Keratinocyte (primary cell): ENCODE measurements around the gene EIF3F. TPM values are rescaled to one million over a fixed set of nuclear protein-coding genes. Genes with fewer than 3 reads are reported as not detected.

Experiments used
- DNase-seq: peaks from one replicate; pipeline ENCODE4 v3.0.0-alpha.2; 2011; ENCODE audit warnings: low read depth, missing footprints, low spot score
- FAIRE-seq: peaks from 2 replicates; lab custom pipeline; 2011; peaks lifted over from hg19 to GRCh38; lab: Jason Lieb, UNC
- H2AFZ ChIP-seq: 2 replicates; pipeline ENCODE4 v1.6.0; 2012; ENCODE audit warnings: low read length, control low read depth, inconsistent platforms; ENCODE audit not compliant: control insufficient read depth
- H3K27ac ChIP-seq: 2 replicates; pipeline ENCODE4 v1.5.1; 2011; ENCODE audit warnings: low read length; ENCODE audit not compliant: control insufficient read depth, insufficient read depth
- H3K27me3 ChIP-seq: 3 replicates; pipeline ENCODE4 v1.6.0; 2011; ENCODE audit warnings: low read length; ENCODE audit not compliant: control insufficient read depth, insufficient read depth; ENCODE audit errors: extremely low read depth
- H3K36me3 ChIP-seq, 2 experiments: 2 replicates in 1 of 2; 3 replicates in 1 of 2; pipeline ENCODE4 v1.5.1; 2011; ENCODE audit warnings: low read length in 2 of 2, mild to moderate bottlenecking in 1 of 2; ENCODE audit not compliant: control insufficient read depth in 2 of 2, insufficient read depth in 2 of 2; ENCODE audit errors: extremely low read depth in 1 of 2
- H3K4me1 ChIP-seq: 3 replicates; pipeline ENCODE4 v1.5.1; 2011; ENCODE audit warnings: low read length; ENCODE audit not compliant: control insufficient read depth, insufficient read depth; ENCODE audit errors: extremely low read depth
- H3K4me2 ChIP-seq: 3 replicates; pipeline ENCODE4 v1.6.0; 2011; ENCODE audit warnings: low read depth, low read length; ENCODE audit not compliant: control insufficient read depth, insufficient read depth; ENCODE audit errors: extremely low read depth
- H3K4me3 ChIP-seq, 3 experiments: fragments of 200-600 bp in 1 of 3; sonication (generic) in 1 of 3; 2 replicates in 2 of 3; 3 replicates in 1 of 3; pipeline ENCODE4 v1.5.1; 2011 to 2016; ENCODE audit warnings: low read length in 3 of 3, mild to moderate bottlenecking in 3 of 3, control low read depth in 2 of 3, inconsistent platforms in 1 of 3, low read depth in 1 of 3, mixed read lengths in 1 of 3, mixed run types in 1 of 3, moderate library complexity in 1 of 3; ENCODE audit not compliant: control insufficient read depth in 2 of 3, insufficient read depth in 2 of 3; ENCODE audit errors: extremely low read depth in 1 of 3
- H3K79me2 ChIP-seq: 2 replicates; pipeline ENCODE4 v1.6.0; 2012; ENCODE audit warnings: low read length; ENCODE audit not compliant: control insufficient read depth, insufficient read depth
- H3K9ac ChIP-seq: 3 replicates; pipeline ENCODE4 v1.6.0; 2011; ENCODE audit warnings: low read length; ENCODE audit not compliant: control insufficient read depth, insufficient read depth; ENCODE audit errors: extremely low read depth
- H3K9me1 ChIP-seq: 3 replicates; pipeline ENCODE4 v1.6.0; 2011; ENCODE audit warnings: low read length; ENCODE audit not compliant: control insufficient read depth, insufficient read depth; ENCODE audit errors: extremely low read depth
- H3K9me3 ChIP-seq: 2 replicates; pipeline ENCODE4 v1.5.1; 2012; ENCODE audit warnings: low read depth, low read length; ENCODE audit not compliant: control insufficient read depth
- H4K20me1 ChIP-seq: 3 replicates; pipeline ENCODE4 v1.6.0; 2011; ENCODE audit warnings: low read length; ENCODE audit not compliant: control insufficient read depth, insufficient read depth; ENCODE audit errors: extremely low read depth
- EZH2 ChIP-seq: IDR thresholded peaks from one replicate; pipeline ENCODE4 v1.6.1; 2012; ENCODE audit warnings: inconsistent platforms, mild to moderate bottlenecking, low read length, moderate library complexity
- dilution Hi-C: fragments of 300-500 bp; cut with MboI; formaldehyde crosslinking; loops from one replicate; pipeline ENCODE4 v1.7.0; 2020; ENCODE audit warnings: low sequenced_read_pairs; ENCODE audit not compliant: extremely low pct_ligation_motif_present
- polyA plus RNA-seq, 5 experiments: library from polyadenylated mRNA; depleted of rRNA in 3 of 5; stranded (reverse) in 3 of 5; stranded (forward) in 1 of 5; unstranded in 1 of 5; fragments of >200 nt; gene quantifications; 1 replicate in 1 of 5; 2 replicates in 3 of 5; 3 replicates in 1 of 5; pipeline versions ENCODE4 v1.2.1 to v1.2.3, GENCODE V29; 2011 to 2012; ENCODE audit warnings: missing spikeins in 2 of 5, low read depth in 1 of 5, low replicate concordance in 1 of 5
- TF ChIP-seq, protein P1 (sequence below), 3 experiments: IDR thresholded peaks in 1 of 3; conservative IDR thresholded peaks in 1 of 3; optimal IDR thresholded peaks in 1 of 3; 2 replicates in 2 of 3; 3 replicates in 1 of 3; pipeline versions ENCODE3 to v1.5.1; 2011; ENCODE audit warnings: low read length in 3 of 3, mild to moderate bottlenecking in 3 of 3, moderate library complexity in 2 of 3, control low read depth in 1 of 3, inconsistent platforms in 1 of 3; ENCODE audit not compliant: insufficient read depth in 2 of 3; ENCODE audit errors: extremely low read depth in 1 of 3

Gene EIF3F
- polyA plus RNA-seq, 1 donor (not counting 4 experiments of a cell fraction or from before 2014, with no cell fraction given) = 158 TPM

DNA sequence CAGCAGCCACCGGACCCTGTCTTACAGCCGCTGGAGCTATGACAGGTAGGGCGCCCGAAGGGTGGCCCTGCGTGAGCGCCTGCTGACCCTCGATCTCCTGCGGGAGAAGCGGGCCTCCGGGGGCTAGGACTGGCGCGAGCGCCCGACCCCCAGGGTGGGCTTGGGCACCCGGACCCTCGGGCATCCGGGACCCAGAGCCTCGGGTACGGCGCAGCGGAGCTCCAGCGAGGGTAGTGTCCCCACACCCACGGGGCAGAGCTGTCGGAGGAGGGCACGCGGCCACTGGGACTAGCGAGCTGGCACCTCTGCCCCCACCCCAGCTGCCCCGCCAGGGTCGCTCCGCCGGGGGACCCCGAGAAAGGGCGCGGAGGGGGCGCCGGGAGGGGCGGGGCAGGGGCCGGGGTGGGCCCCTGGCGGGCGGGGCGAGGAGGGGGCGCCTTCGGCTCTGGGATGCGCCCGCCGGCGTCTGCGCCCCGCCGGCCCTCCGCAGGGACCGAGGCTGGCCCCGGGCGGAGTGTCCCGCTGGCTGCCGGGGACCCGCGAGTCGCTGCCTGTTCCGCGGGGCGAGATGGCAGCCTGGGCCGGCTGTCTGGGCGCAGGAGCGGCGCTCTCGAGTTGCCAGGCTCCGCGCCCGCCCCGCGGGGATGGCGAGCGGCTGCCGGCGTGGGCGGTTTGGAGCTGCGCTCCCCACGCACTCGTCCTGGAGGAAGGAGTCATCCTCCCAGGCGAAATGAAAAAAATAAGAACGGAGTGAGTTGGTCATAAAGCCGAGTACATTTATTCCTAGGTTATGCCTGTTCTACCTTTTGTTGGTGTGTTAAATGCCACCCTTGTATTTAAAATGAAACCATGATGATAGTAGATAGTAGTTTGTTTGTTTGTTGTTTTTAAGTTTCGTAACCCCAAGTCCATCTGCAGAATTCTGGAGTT lies 32.4 kb downstream of the EIF3F start:
- no peak overlapping the region for H3K9ac ChIP-seq
- H3K27me3 ChIP-seq = peaks cover 50% of the 10 kb centered on the region
- peak overlapping the region; percentile 24 for H2AFZ ChIP-seq

DNA sequence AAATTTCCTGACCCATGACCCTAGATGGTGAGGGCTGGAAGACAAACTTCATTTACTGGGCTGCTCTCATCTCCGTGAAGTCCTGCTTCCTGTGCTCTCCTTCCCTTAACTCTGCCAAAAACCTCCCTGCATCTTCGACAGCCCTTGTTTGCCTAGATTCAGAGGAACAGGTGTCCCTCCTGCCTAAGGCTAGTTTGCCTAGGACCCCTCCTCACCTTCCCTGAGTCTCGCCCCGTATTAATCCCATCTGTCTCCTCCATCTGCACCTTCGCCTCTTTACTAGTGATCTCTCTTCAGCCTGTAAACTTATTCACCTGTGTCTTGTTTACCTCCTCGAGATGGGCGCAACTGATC lies 33.1 kb downstream of the EIF3F start:
- H3K4me1 ChIP-seq = peaks cover 2% of the 10 kb centered on the region
- H3K27me3 ChIP-seq = peaks cover 47% of the 10 kb centered on the region
- no peaks in the 10 kb centered on the region for H3K9me3 ChIP-seq
- no peaks in the 10 kb centered on the region for H3K36me3 ChIP-seq
- no peaks in the 10 kb centered on the region for H3K9me1 ChIP-seq
- H3K9ac ChIP-seq = no peak overlapping the region
- H3K4me2 ChIP-seq = peak overlapping the region; percentile 82
- dilution Hi-C loops = no loop called here
- TF ChIP-seq, protein P1, sequence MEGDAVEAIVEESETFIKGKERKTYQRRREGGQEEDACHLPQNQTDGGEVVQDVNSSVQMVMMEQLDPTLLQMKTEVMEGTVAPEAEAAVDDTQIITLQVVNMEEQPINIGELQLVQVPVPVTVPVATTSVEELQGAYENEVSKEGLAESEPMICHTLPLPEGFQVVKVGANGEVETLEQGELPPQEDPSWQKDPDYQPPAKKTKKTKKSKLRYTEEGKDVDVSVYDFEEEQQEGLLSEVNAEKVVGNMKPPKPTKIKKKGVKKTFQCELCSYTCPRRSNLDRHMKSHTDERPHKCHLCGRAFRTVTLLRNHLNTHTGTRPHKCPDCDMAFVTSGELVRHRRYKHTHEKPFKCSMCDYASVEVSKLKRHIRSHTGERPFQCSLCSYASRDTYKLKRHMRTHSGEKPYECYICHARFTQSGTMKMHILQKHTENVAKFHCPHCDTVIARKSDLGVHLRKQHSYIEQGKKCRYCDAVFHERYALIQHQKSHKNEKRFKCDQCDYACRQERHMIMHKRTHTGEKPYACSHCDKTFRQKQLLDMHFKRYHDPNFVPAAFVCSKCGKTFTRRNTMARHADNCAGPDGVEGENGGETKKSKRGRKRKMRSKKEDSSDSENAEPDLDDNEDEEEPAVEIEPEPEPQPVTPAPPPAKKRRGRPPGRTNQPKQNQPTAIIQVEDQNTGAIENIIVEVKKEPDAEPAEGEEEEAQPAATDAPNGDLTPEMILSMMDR (optimal IDR thresholded peaks at IDR 0.05 in 1 of 3, IDR thresholded peaks at IDR 0.05 in 1 of 3, conservative IDR thresholded peaks at IDR 0.05 in 1 of 3; ENCODE audit: extremely low read depth in 1 of 3, insufficient read depth in 2 of 3, low read length in 3 of 3) = no peak
- TF ChIP-seq EZH2 = no peak
- H2AFZ ChIP-seq = no peak overlapping the region
- peak overlapping the region in 2 of 3 experiments; percentile 49 to 52 for H3K4me3 ChIP-seq
- H4K20me1 ChIP-seq = no peaks in the 10 kb centered on the region
- DNase-seq (no peak), FAIRE-seq (no peak)
- no peaks in the 10 kb centered on the region for H3K79me2 ChIP-seq
- H3K27ac ChIP-seq = no peak overlapping the region

More for the DNA sequence above, 32.4 kb downstream of the EIF3F start:
- H3K4me3 ChIP-seq = peak overlapping the region; percentile 36 to 56 (median 55)
- H3K79me2 ChIP-seq = no peaks in the 10 kb centered on the region
- DNase-seq (no peak), FAIRE-seq (no peak)
- peaks cover 2% of the 10 kb centered on the region for H3K4me1 ChIP-seq
- no peaks in the 10 kb centered on the region for H4K20me1 ChIP-seq
- dilution Hi-C loops = no loop called here
- no peaks in the 10 kb centered on the region for H3K9me3 ChIP-seq
- no peak overlapping the region for H3K27ac ChIP-seq
- peak; percentile 91 for TF ChIP-seq EZH2
- TF ChIP-seq, protein P1 (optimal IDR thresholded peaks at IDR 0.05 in 1 of 3, IDR thresholded peaks at IDR 0.05 in 1 of 3, conservative IDR thresholded peaks at IDR 0.05 in 1 of 3; ENCODE audit: extremely low read depth in 1 of 3, insufficient read depth in 2 of 3, low read length in 3 of 3) = peak in 1 of 3 experiments; percentile 1
- peak overlapping the region; percentile 82 for H3K4me2 ChIP-seq
- H3K9me1 ChIP-seq = no peaks in the 10 kb centered on the region
- H3K36me3 ChIP-seq = no peaks in the 10 kb centered on the region
